Effector memory CD4-positive, alpha-beta T cell (primary cell): ENCODE measurements around the gene PDE4D.
A peak's percentile ranks its signal among the peaks of the same experiment; 100 is the strongest.
"Not testable (repeated sequence)": the region's sequence is repeated elsewhere in the genome, so short reads cannot be mapped to it uniquely, and the experiment has no call there.

Experiments used
- DNase-seq, 3 donors: peaks; one replicate each; pipeline ENCODE4 v3.0.0-alpha.2; 2020
- H3K27ac ChIP-seq: 2 replicates; pipeline ENCODE4 v1.7.0; 2013; ENCODE audit warnings: mild to moderate bottlenecking, low read length, moderate library complexity; ENCODE audit not compliant: insufficient read depth, poor library complexity, severe bottlenecking
- H3K27me3 ChIP-seq: replicated peaks from 2 replicates; pipeline ENCODE4 v1.7.0; 2013; ENCODE audit warnings: mild to moderate bottlenecking, low read length; ENCODE audit not compliant: insufficient read depth, control insufficient read depth, poor library complexity, severe bottlenecking
- H3K36me3 ChIP-seq: 2 replicates; pipeline ENCODE4 v1.7.0; 2013; ENCODE audit warnings: mild to moderate bottlenecking, low read length, moderate library complexity; ENCODE audit not compliant: control insufficient read depth, insufficient read depth
- H3K4me1 ChIP-seq: 2 replicates; pipeline ENCODE4 v1.7.0; 2013; ENCODE audit warnings: low read length, mild to moderate bottlenecking; ENCODE audit not compliant: control insufficient read depth, insufficient read depth, poor library complexity, severe bottlenecking
- H3K4me3 ChIP-seq: 2 replicates; pipeline ENCODE4 v1.7.0; 2013; ENCODE audit warnings: low read length, low read depth, mild to moderate bottlenecking; ENCODE audit not compliant: insufficient read depth, poor library complexity, severe bottlenecking
- H3K9me3 ChIP-seq: 2 replicates; pipeline ENCODE4 v1.7.0; 2013; ENCODE audit warnings: mild to moderate bottlenecking, low read length, moderate library complexity; ENCODE audit not compliant: control insufficient read depth

PDE4D gene

DNA sequence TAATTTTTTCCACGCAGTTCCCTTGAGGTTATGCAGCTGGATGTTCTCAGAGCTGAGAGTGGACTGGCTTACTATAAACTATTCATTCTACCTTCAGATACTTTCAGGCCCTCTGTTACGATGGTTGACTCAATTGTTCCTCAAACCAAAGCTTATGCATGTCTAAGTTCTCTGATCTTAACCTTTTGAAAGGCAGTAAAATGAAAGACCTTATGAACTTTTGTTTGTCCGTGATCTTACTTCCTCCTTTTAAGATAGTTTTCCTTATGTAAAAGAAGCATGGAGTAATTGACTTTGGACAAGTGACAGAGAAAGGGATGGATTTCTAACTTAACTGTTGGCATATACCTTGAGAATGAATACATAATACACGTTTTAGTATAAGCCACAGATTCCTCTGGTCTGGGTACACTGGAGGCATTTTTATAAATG, 575.7 kb downstream of the PDE4D start:
- Histone ChIP-seq H3K4me3 (no peak overlapping the region), H3K27me3 (no peaks in the 10 kb centered on the region), H3K9me3 (no peaks in the 10 kb centered on the region), H3K36me3 (no peaks in the 10 kb centered on the region), H3K27ac (no peak overlapping the region), H3K4me1 (no peaks in the 10 kb centered on the region)
- no peak for DNase-seq

- no peak for DNase-seq
- Histone ChIP-seq H3K27me3 (no peaks in the 10 kb centered on the region), H3K36me3 (no peaks in the 10 kb centered on the region), H3K9me3 (no peaks in the 10 kb centered on the region), H3K4me1 (no peaks in the 10 kb centered on the region), H3K27ac (no peak overlapping the region), H3K4me3 (no peak overlapping the region)
These were observed 576.3 kb downstream of the PDE4D start for GRCh38 chr5:59317023-59317773.

DNA sequence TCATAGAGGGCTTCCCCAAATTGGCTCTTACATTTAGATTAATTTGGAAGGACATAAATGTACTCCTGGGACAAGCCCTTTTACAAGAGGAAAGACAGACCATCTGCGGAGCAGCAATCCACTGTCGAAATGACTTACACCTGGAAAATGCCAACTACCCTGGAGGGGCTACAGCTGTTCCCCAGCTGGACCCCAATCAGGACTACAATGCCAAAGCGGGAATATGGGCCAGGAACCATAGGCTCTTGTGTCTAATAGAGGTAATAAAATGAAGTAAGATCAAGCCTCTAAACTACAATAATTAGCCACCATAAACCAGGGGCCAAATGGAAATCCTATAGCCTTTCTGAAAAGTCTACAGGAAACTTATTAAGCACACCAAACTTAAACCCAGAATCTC, 581.3 kb downstream of the PDE4D start:
- Histone ChIP-seq H3K4me3 (no peak overlapping the region), H3K27ac (no peak overlapping the region), H3K4me1 (no peaks in the 10 kb centered on the region), H3K36me3 (no peaks in the 10 kb centered on the region), H3K9me3 (no peaks in the 10 kb centered on the region), H3K27me3 (no peaks in the 10 kb centered on the region)
- no peak for DNase-seq

- not testable (repeated sequence) for H3K36me3 ChIP-seq, H3K4me3 ChIP-seq, H3K9me3 ChIP-seq, H3K4me1 ChIP-seq, H3K27me3 ChIP-seq, DNase-seq, H3K27ac ChIP-seq
These were observed 584.8 kb downstream of the PDE4D start for GRCh38 chr5:59308685-59309084.

- DNase-seq, H3K27me3 ChIP-seq, H3K27ac ChIP-seq, H3K36me3 ChIP-seq, H3K4me1 ChIP-seq, H3K4me3 ChIP-seq, H3K9me3 ChIP-seq: not testable (repeated sequence)
These were observed 590.2 kb downstream of the PDE4D start for GRCh38 chr5:59303289-59303716.

GRCh38 chr5:59302509-59302908, 591.0 kb downstream of the PDE4D start:
- not testable (repeated sequence) for H3K36me3 ChIP-seq, H3K27me3 ChIP-seq, DNase-seq, H3K27ac ChIP-seq, H3K9me3 ChIP-seq, H3K4me1 ChIP-seq, H3K4me3 ChIP-seq

- H3K4me1 ChIP-seq, result no peaks in the 10 kb centered on the region
- no peak overlapping the region for H3K27ac ChIP-seq
- no peaks in the 10 kb centered on the region for H3K9me3 ChIP-seq
- DNase-seq, result no peak
- H3K4me3 ChIP-seq, result no peak overlapping the region
- H3K36me3 ChIP-seq, result no peaks in the 10 kb centered on the region
- H3K27me3 ChIP-seq, result no peaks in the 10 kb centered on the region
These were observed 591.8 kb downstream of the PDE4D start for GRCh38 chr5:59301727-59302126.

DNA sequence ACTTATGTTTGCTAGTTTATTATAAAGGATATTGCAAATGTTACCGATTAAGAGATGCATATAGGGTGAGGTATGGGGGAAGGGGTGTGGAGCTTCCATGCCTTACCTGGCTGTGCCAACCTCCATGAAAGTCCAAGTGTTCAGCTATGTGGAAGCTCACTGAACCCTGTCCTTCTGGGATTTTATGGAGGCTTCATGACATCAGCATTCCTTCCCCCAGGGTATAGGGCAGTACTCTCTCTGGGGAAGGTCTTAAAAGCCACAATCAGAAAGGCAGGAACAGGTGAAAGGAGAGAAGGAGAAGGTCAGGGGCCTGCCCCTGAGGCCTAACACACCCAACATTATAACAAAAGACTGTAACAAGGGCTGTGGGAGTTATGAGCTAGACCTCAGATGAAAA, 592.6 kb downstream of the PDE4D start:
- Histone ChIP-seq H3K27ac (no peak overlapping the region), H3K27me3 (no peaks in the 10 kb centered on the region), H3K4me3 (no peak overlapping the region), H3K36me3 (no peaks in the 10 kb centered on the region), H3K9me3 (no peaks in the 10 kb centered on the region), H3K4me1 (no peaks in the 10 kb centered on the region)
- DNase-seq, result no peak

DNA sequence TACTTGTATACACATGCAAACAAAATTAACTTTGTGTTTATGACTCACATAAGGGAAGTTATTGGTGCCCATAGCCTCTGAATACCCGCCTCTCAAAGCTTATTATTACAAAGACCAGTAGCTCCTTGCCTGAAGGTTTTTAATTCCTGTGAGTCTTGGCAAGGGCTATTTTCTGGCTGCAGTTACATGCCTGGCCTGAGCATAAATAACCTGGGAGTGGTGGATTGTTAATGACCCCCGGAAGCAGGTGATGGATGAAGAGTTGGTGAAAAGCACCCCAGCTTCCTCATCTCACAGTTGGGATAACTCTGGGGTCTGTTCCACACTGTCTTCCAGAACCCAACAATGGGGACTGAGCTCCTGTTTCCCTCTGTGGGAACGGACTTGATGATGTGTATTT, 594.5 kb downstream of the PDE4D start:
- no peak for DNase-seq
- no peak overlapping the region for H3K4me3 ChIP-seq
- H3K27me3 ChIP-seq, result no peaks in the 10 kb centered on the region
- H3K36me3 ChIP-seq, result no peaks in the 10 kb centered on the region
- no peak overlapping the region for H3K27ac ChIP-seq
- no peaks in the 10 kb centered on the region for H3K4me1 ChIP-seq
- H3K9me3 ChIP-seq, result no peaks in the 10 kb centered on the region

DNA sequence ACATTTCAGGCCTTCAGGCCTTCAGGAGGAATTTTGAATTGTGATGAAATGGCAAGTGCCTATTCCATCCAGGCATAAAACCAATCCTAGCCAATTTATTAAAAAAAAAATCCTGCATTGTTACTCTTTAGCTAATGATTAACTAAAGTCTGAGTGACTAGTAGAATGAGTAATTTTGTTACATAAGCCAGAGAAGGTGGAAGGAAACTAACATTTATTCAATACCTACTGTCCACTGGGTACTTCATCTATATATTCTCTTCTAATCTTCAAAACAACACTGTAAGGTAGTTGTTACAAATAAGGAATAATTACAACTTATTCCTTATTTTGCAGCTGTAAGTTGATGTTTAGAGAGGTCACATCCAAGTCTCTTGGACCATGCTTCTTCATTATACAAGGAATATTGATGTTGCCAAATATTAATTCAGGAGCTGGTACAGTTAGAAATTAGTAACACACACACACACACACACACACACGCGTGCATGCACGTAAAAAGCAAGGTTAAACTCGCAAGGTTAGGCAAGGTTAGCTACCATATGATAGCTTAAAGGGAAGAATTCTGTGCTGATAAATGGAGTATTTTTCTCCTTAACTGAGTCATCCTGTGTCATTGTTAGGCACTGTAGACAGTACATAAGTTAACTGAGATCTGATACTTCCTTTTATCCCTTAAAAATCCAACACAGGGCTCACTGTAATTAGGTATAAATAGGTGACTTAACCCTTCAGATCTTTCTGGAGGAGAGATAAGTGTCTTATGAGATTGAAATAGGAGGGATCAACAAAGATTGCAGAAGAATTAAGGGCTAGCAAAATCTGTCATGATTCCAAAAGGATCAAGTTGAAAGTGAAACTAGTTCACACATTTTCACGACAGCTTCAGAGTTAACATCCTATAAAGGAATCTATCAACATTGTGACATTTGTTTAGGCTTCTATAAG, 596.9 kb downstream of the PDE4D start:
- DNase-seq, result no peak
- H3K9me3 ChIP-seq, result no peaks in the 10 kb centered on the region
- H3K36me3 ChIP-seq, result no peaks in the 10 kb centered on the region
- no peak overlapping the region for H3K27ac ChIP-seq
- no peaks in the 10 kb centered on the region for H3K27me3 ChIP-seq
- H3K4me3 ChIP-seq, result peak overlapping the region; percentile 24
- no peaks in the 10 kb centered on the region for H3K4me1 ChIP-seq
